IPS DF 6.9 (cell line): ENCODE measurements around the gene ARHGAP26.
"Not testable (repeated sequence)": the region's sequence is repeated elsewhere in the genome, so short reads cannot be mapped to it uniquely, and the experiment has no call there.

Experiments used
- DNase-seq: peaks from one replicate; pipeline ENCODE4 v3.0.0-alpha.2; 2013; ENCODE audit warnings: low read depth, low spot score
- H3K27ac ChIP-seq: one replicate; pipeline ENCODE4 v1.5.1; 2013; ENCODE audit warnings: low read length, control low read depth
- H3K27me3 ChIP-seq: 2 replicates; pipeline ENCODE4 v1.6.1; 2013; ENCODE audit warnings: mild to moderate bottlenecking, low read length; ENCODE audit not compliant: control insufficient read depth, insufficient read depth
- H3K36me3 ChIP-seq: 2 replicates; pipeline ENCODE4 v1.6.1; 2013; ENCODE audit warnings: low read length; ENCODE audit not compliant: control insufficient read depth, insufficient read depth
- H3K4me1 ChIP-seq: 2 replicates; pipeline ENCODE4 v1.6.1; 2013; ENCODE audit warnings: low read length; ENCODE audit not compliant: control insufficient read depth, insufficient read depth
- H3K4me3 ChIP-seq: 2 replicates; pipeline ENCODE4 v1.5.1; 2013; ENCODE audit warnings: mild to moderate bottlenecking, low read length
- H3K9me3 ChIP-seq: 2 replicates; pipeline ENCODE4 v1.6.1; 2013; ENCODE audit warnings: low read length, inconsistent platforms; ENCODE audit not compliant: control insufficient read depth, insufficient read depth
- WGBS: extraction: QIAGEN DNeasy Blood & Tissue Kit; methylation state at CpG from one replicate; pipeline ENCODE4 v1.1.7; 2013; ENCODE audit warnings: mixed read lengths, missing lambda C conversion rate; ENCODE audit not compliant: insufficient read length, insufficient coverage; 5-methylcytosine and 5-hydroxymethylcytosine counted together

The ARHGAP26 gene

GRCh38 chr5:142959683-142960657 lies 189.8 kb downstream of the ARHGAP26 start:
- WGBS = no CpG with 5 or more reads among the region's 4 CpGs
- no peaks in the 10 kb centered on the region for H3K27me3 ChIP-seq
- no peaks in the 10 kb centered on the region for H3K36me3 ChIP-seq
- no peaks in the 10 kb centered on the region for H3K9me3 ChIP-seq
- H3K27ac ChIP-seq = no peak overlapping the region
- no peaks in the 10 kb centered on the region for H3K4me1 ChIP-seq
- DNase-seq = no peak
- H3K4me3 ChIP-seq = no peak overlapping the region

DNA sequence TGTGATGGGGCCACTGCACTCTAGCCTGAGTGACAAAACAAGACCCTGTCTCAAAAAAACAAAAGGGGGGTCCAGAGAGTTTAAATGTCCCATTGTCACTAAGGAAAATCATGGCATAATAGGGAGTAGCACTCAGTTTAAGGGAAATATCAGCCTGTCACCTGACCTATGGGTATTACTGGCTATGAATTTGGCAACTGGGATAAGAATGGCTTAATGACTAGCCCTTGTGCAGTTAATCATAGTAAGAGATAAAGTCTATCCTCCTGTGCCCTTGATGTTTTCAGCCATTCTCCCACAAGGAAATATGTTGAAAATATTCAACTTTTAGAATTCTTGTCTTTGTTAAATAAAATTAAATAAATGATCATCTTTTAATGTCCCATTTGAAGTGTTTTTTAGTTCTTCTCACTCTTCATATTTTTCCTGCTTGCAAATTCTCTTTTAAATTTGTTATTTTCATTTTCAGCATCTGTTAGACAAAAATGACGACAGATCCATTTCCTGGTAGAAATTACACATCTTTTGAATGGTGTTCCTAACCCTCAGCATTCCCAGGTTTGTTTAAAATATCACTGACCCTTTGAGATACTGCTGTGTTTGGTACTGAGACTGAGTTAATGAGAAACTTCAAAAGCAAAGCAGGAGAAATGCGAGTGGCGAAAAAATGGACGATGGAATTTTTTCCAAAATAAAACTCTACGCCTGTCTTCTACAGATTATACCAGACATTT lies 191.4 kb downstream of the ARHGAP26 start:
- no peaks in the 10 kb centered on the region for H3K36me3 ChIP-seq
- H3K9me3 ChIP-seq = no peaks in the 10 kb centered on the region
- no peaks in the 10 kb centered on the region for H3K4me1 ChIP-seq
- DNase-seq = no peak
- H3K27ac ChIP-seq = no peak overlapping the region
- WGBS = no CpG with 5 or more reads among the region's 5 CpGs
- H3K27me3 ChIP-seq = no peaks in the 10 kb centered on the region
- H3K4me3 ChIP-seq = no peak overlapping the region

GRCh38 chr5:142962174-142962533 lies 192.0 kb downstream of the ARHGAP26 start:
- Histone ChIP-seq H3K27me3 (no peaks in the 10 kb centered on the region), H3K9me3 (no peaks in the 10 kb centered on the region), H3K27ac (no peak overlapping the region), H3K4me3 (no peak overlapping the region), H3K4me1 (no peaks in the 10 kb centered on the region), H3K36me3 (no peaks in the 10 kb centered on the region)
- no peak for DNase-seq
- no CpG with 5 or more reads among the region's 1 CpG for WGBS

GRCh38 chr5:142965258-142966120 lies 195.3 kb downstream of the ARHGAP26 start:
- H3K27me3 ChIP-seq, H3K36me3 ChIP-seq, H3K9me3 ChIP-seq, H3K4me3 ChIP-seq, H3K4me1 ChIP-seq, DNase-seq, H3K27ac ChIP-seq: not testable (repeated sequence)
- WGBS = no CpG with 5 or more reads among the region's 17 CpGs

DNA sequence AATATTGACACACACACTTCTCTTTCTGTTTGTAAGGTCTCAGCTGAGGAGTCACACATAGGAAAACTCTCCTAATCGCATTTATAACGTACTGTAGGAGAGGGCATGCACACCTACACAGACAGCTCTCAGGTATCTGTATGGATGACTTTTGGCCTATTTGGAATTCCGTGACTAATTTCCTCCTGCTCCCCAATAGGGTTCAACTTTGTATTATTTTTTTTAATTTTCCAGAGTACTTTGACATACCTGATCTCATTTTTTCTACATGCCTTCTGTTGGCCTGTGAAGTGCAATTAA lies 195.9 kb downstream of the ARHGAP26 start:
- H3K4me3 ChIP-seq = no peak overlapping the region
- no peaks in the 10 kb centered on the region for H3K9me3 ChIP-seq
- no CpG with 5 or more reads among the region's 3 CpGs for WGBS
- H3K27ac ChIP-seq = no peak overlapping the region
- DNase-seq = no peak
- H3K36me3 ChIP-seq = no peaks in the 10 kb centered on the region
- no peaks in the 10 kb centered on the region for H3K27me3 ChIP-seq
- no peaks in the 10 kb centered on the region for H3K4me1 ChIP-seq

DNA sequence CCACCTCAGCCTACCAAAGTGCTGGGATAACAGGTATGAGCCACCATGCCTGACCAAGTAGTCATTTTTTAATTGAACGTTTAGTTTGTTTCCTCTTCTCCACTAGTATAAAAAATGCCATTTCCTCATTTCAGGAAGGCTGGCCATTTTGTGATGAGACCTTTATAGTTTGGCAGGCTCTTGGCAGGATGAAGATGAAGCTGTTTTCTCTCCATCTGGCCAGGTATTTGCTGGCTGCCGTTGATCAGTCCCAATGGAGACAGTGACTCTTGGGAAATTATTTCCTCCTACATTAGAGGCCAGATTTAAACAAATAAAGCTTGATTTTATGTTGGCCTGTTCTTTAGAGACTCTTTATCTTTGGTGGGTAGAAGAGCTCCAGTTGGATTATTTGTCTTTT lies 199.0 kb downstream of the ARHGAP26 start:
- Histone ChIP-seq H3K9me3 (no peaks in the 10 kb centered on the region), H3K4me1 (no peaks in the 10 kb centered on the region), H3K36me3 (no peaks in the 10 kb centered on the region), H3K27ac (no peak overlapping the region), H3K4me3 (no peak overlapping the region), H3K27me3 (no peaks in the 10 kb centered on the region)
- no CpG with 5 or more reads among the region's 2 CpGs for WGBS
- no peak for DNase-seq

DNA sequence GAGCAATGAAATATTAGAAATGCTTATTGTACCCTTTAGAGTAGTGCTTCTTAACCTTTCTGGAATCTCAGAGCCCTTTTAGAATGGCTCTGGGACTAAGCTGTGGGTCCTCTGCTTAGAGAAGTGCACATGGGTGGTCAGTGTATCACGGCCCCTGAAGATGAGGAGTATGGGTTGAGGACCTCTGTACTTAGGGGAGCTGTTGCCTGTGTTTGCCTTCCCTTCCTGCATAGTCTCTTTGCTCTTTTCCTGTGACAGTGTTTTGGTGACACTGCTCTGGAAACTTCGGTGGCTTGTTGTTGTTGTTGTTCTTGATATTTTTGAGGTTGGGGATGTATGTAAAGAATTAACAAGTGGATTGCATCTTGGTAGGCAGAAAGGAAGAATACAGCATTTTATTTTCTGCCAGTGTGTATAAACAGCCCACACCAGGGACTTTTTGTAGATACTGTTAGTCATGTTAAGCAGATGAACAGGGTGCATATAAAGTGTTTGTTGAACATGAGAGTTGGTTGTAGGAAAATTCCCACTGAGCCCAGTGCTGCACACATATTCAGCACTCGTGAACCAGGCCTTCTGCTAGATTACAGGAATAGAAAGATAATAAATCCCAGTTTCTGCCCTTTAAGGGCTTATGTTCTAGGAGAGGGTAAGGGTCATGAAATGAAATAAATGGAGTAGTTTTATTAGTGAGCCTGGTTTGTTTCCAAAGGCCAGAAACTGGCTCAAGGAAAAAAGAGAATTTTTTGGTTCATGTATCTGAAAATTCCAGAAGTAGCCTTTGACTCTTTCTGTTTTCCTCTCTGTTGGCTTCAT lies 199.7 kb downstream of the ARHGAP26 start:
- H3K9me3 ChIP-seq = no peaks in the 10 kb centered on the region
- no peak for DNase-seq
- H3K27ac ChIP-seq = no peak overlapping the region
- no peaks in the 10 kb centered on the region for H3K27me3 ChIP-seq
- H3K4me3 ChIP-seq = no peak overlapping the region
- no peaks in the 10 kb centered on the region for H3K36me3 ChIP-seq
- WGBS = no CpG with 5 or more reads among the region's 3 CpGs
- no peaks in the 10 kb centered on the region for H3K4me1 ChIP-seq

GRCh38 chr5:142970440-142971030 lies 200.4 kb downstream of the ARHGAP26 start:
- no peak overlapping the region for H3K27ac ChIP-seq
- no peaks in the 10 kb centered on the region for H3K4me1 ChIP-seq
- DNase-seq = no peak
- no peaks in the 10 kb centered on the region for H3K36me3 ChIP-seq
- H3K27me3 ChIP-seq = no peaks in the 10 kb centered on the region
- no peak overlapping the region for H3K4me3 ChIP-seq
- no CpG with 5 or more reads among the region's 4 CpGs for WGBS
- H3K9me3 ChIP-seq = no peaks in the 10 kb centered on the region

GRCh38 chr5:142971303-142972013 lies 201.3 kb downstream of the ARHGAP26 start:
- Histone ChIP-seq H3K4me1 (no peaks in the 10 kb centered on the region), H3K4me3 (no peak overlapping the region), H3K36me3 (no peaks in the 10 kb centered on the region), H3K27ac (no peak overlapping the region), H3K27me3 (no peaks in the 10 kb centered on the region), H3K9me3 (no peaks in the 10 kb centered on the region)
- no CpG with 5 or more reads among the region's 11 CpGs for WGBS
- DNase-seq = no peak
